DMS 273 (cell line): ENCODE measurements around the gene ATP5ME.
"Not testable (repeated sequence)": the region's sequence is repeated elsewhere in the genome, so short reads cannot be mapped to it uniquely, and the experiment has no call there.

ENCODE experiments used
- DNase-seq: peaks from one replicate; lab custom pipeline; 2025; ENCODE audit not compliant: unreplicated experiment; lab: John Stamatoyannopoulos, UW

The ATP5ME gene

GRCh38 chr4:657338-657833 is 16.7 kb downstream of the ATP5ME start:
- no peak for DNase-seq

DNA sequence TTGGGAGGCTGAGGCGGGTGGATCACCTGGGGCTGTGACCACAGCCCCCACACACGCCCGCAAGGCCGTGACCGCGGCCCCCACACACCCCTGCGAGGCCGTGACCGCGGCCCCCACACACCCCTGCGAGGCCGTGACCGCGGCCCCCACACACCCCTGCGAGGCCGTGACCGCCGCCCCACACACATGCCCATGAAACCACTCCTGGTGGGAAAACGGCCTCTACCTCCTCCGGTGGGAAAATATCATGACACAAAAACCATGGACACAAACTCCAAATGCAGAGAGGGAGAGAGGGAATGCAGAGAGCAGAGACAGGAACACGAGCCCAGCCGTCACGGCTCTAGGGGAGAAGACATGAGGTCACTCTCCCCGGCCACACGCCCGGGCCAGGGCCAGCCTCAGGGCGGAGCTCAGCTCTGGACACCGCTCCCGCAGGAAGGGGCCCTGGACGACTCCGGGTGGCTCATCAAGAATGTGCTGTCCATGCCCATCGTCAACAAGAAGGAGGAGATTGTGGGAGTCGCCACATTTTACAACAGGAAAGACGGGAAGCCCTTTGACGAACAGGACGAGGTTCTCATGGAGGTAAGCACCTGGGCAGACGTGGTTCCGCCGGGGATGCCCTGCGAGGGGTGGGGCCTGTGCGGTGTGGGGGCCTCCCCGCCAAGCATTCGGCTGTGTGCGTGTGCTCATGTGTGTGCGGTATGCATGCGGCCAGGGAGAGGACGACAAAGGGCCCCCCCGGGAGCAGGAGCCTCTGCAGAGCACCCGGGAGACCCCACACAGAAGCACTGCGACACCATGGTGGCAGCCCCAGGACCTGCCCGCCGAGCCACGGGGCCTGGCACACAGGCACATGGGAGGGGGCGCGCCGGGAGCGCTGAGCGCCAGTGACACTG is 17.4 kb downstream of the ATP5ME start:
- no peak for DNase-seq

DNA sequence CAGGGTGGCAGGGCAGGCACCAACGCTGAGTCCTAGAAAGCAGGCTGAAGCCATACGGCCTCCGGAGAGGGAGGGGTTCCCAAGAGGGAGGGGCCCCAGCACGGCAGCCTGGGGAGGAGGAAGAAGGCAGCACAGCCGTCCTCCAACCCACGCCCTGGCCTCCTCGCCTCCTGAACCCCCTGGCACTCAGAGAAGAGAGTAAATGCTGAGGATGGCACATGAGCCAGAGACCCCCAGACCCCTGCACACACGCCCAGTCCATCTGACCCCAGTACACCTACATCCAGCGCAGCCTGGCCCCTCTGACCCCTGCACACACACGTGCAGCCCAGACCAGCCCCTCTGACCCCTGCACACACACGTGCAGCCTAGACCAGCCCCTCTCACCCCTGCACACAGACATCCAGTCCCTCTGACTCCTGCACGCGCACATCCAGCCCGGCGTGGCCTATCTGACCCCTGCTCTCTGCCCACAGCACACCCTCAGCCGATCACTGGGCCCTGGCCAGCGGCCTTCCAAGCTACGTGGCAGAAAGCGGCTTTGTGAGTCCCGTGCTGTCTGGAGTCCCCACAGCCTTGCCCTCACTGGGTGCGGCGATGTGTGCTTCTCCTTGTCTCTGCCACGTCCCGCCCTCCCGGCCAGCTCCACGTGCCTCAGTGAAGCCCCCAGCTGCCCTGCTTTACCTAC is 18.5 kb downstream of the ATP5ME start:
- peak; percentile 32 for DNase-seq

DNA sequence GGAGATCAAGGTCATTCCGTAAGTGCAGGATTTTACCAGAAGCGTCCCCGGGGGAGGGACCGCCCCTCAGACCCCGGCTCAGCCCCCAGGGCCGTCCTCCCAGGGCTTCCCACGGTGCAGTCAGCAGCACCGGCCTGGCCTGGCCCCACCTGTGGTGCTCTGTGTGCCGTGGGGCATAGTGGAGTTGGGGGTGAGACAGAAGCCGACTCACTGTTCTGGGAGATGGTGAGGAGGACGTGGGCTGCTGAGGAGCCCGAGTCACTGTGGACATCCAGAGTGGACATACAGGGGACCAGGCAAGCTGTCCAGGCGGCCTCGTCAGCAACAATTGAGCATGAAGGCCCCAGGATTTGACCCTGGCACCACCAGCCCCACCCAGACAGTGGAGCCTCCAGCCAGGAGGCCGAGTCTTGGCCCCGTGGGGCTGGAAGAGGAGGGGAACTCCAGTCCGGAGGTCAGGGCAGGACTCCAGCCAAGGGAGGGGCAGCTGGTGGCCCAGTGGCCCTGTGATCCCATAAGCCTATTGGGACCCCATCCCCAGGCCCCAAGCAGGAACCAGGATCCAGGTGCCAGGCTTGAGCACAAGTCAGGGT is 19.1 kb downstream of the ATP5ME start:
- no peak for DNase-seq

DNA sequence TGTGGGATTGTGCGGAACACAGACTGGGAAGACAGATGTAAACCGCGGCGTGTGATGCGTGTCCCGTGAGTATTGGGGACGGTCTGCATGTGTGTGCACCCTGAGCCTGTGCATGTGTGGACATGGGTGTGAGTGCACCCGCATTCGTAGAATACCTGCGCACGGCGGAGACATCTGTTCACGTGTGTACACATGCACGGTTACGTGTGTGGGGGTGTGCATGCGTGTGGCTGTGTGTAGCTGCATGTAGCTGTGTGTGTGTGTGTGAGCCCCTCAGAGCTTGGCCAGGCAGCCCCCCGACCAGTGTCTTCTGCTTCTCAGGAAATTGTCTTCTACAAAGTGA is 19.6 kb downstream of the ATP5ME start:
- DNase-seq = no peak

DNA sequence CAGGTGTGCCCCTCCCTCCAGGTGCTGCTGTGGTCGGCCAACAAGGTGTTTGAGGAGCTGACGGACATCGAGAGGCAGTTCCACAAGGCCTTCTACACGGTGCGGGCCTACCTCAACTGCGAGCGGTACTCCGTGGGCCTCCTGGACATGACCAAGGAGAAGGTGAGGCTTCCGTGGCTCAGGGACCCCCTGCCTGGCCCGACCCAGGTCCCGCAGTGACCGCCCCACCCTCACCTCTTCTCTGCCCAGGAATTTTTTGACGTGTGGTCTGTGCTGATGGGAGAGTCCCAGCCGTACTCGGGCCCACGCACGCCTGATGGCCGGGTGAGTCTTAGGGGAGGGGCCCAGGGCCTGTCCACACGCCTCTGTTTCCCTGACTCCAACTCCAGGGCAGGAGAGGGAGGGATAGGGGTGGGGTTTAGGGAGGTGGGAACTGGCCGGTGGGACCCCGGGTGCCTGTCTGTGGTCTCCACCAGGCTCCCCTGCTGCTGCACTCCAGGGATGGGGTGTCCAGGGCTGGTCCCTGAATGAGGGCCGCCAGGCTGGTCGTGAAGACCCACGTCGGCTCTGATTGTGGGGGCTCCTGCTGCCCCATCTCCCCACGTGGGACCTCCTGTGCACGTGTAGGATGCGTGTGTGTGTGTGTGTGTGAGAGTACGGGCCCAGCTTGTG is 20.1 kb downstream of the ATP5ME start:
- no peak for DNase-seq

GRCh38 chr4:653080-653821 is 20.8 kb downstream of the ATP5ME start:
- no peak for DNase-seq

- DNase-seq = no peak
Observed at GRCh38 chr4:651884-652642, 22.0 kb downstream of the ATP5ME start.

DNA sequence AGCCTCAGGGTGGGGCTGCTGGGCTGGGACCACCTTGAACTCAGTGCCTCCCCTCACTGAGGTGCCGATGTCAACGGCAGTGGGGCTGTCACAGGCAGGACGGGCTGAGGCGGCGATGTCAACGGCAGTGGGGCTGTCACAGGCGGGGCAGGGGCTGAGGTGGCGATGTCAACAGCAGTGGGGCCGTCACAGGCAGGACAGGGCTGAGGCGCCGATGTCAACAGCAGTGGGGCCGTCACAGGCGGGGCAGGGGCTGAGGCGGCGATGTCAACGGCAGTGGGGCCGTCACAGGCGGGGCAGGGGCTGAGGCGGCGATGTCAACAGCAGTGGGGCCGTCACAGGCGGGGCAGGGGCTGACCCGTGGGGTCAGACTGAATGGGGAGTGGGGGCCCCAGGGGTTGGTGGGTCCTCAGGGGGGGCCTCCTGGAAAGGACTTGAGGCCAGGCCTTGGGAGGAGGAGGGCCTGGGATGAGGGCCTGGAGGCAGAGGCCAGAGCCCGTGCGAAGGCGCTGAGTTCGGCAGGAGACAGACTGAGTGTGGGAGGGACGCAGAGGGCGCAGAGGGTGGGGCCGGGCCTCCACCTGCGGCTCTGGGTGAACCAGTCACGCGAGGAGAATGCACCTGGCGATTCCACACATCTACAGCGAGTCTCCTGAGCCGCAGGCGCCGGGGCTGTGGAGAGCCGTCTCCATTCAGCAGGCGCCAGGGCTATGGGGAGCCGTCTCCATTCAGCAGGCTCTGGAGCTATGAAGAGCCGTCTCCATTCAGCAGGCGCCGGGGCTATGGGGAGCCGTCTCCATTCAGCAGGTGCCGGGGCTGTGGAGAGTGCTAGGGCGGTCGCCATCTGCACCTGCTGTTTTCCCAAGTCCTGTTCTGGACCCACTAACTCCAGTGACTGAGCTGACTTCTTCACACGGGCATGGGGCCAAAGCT is 22.9 kb downstream of the ATP5ME start:
- peak; percentile 17 for DNase-seq

DNA sequence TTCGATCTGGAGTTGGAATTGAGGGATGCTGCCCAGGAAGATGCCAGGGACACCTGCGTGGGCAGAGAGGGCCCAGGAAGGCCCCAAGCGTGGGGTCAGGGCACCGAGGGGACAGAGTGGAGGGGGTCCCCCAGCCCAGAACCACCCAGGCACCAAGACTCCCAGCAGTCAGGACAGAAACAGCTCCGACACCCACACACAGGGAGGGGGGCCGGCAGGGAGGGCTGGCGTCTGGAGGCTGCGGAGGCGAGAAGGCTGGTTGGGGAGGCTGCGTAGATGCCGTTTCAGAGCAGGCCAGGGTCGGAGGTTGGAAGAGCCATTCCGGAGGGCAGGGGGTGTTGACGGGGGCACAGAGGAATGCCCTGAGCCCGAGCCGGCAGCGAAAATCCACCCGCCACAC is 23.6 kb downstream of the ATP5ME start:
- DNase-seq = no peak

- DNase-seq = no peak
Observed at GRCh38 chr4:649751-650310, 24.2 kb downstream of the ATP5ME start.

DNA sequence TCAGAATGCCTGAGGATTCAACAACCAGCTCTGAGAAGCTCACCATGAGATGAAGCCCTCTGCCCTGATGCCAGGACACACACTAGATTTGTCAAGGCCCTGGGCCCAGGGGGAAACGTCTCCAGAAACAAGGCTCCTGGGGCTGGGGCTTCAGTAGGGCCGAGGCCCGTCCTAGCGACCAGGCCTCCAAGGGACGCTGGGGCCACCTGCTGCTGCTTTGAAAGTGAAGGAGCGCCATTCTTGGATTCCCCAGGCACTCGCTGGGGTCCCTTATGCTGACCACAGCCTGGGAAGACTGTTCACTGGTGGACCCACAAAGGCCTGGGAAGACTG is 24.8 kb downstream of the ATP5ME start:
- no peak for DNase-seq

DNA sequence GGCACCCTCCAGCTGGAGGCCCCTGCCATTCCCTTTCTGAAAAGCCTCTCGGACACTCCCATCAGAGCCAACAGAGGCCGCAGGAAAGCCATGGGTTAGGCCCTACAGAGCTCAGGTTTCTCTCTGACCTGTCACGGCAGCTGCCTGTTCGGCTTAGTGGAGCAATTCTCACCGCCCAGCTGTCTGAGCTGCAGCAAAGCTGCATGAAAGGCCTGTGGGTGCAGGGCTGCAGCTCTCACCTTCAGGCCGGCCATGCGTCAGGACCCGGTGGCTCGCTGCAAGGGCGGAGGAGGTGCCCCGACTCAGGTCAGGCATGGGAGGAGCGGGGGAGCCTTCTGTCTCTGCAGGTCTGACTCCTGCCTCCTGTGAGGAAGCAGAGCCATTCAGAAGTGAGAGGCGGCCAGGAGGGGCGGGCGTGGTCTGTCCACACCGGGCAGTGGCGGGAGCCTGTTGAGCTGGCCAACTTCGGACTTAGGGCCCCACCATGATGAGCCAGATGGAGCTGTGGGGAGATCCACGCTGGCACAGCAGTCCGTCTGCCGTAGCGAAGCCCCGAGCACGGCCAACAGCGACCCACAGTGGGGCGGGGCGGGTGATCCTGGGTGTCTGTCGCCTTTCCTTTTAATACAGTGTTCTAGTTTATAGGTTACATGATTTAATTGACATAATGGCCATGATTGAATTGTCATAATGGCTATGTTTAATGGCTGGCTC is 25.3 kb downstream of the ATP5ME start:
- no peak for DNase-seq

GRCh38 chr4:647481-647880 is 26.6 kb downstream of the ATP5ME start:
- DNase-seq = no peak

DNA sequence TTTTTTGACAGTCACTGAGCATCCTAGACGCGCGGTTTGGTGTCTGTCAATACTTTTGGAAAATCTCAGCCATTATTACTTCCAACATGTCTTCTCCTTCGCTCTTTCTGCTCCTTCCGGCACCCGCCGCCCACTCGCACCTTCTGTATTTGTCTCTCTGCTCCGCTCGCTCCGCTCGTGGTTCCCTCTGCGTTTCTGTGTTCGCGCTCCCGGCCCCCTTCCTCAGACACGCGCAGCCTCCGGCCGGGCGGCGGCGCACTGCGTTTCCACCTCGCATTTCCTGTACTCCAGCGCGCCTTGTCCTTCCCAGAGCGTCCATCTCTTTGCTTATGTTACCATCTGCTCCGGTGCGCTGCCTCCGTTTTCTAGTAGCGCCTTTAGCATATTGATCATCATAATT is 27.6 kb downstream of the ATP5ME start:
- no peak for DNase-seq

DNA sequence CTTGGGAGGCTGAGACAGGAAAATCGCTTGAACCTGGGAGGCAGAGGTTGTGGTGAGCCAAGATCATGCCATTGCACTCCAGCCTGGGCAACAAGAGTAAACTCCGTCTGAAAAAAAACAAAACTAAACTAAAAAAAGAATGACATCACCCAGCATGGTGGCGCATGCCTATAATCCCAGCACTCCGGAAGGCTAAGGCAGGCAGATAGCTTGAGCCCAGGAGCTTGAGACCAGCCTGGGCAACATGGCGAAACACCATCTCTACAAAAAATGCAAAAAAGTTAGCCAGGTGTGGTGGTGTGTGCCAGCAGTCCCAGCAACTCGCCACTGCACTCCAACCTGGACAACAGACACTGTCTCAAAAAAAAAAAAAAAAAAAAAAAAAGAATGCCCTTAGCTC is 31.7 kb downstream of the ATP5ME start:
- DNase-seq = not testable (repeated sequence)

DNA sequence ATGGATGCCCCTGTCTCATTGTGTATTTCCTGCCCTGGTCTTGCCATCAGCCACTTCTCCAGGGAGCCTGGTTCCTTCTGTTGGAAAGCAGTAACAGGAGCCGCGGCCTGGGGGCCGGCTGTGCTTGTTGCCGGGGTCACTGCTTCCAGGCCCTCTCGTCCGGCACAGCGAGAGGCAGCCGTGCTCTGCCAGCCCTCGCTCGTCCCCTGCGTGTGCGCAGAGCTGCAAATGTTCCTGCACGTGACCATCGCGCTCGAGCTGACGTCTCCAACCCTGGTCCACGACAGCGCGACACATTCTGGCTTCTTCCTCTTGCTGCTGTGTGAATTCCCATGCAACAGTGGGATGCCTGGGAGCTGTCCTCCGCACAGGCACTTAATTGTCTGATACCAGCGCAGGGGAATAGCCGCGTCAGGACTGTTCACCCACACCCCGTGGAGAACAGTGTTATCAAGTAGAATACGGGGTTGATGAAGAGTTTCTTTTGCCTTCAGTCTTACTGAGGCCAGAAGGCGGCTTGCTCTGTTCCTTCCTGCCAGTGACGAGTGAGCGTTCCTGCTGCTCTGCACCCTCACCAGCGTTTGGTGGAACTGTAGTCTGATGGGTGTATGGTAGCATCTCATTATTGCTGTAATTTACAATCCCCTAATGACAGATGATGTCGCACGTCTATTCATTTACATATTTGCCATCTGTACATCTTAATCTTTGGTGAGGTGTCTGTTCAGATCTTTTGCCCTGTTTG is 36.4 kb downstream of the ATP5ME start:
- peak; percentile 56 for DNase-seq
